ENCODE measurements around the gene TEN1.

TEN1 gene

DNA sequence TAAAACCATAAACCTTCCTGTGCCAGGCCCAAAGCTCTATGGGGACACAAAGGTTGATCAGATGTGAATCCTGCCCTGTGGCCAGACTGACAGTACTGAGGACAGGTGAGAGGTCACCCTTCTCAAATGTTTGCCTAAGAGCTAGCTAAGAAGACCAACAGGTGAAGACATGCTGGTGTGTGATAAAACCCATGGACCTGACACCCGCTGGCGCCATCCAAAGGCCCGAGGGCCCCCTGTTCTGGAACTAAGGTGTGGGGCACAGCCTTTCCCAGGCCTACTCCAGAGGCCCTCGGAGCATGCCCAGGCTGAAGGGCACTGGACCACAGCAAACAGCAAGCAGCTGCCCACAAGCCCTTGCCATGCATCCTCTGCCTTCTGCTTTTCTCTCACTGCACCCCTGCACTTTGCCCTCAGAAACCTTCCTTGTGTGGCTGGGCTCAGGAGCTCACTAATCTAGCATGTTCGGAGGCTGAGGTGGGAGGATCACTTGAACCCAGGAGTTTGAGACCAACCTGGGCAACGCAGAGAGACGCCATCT, 16.4 kb downstream of the TEN1 start:
- no peaks in the 10 kb centered on the region for H3K27me3 ChIP-seq (ENCODE audit: low read length)
- no peaks in the 10 kb centered on the region for H3K36me3 ChIP-seq (ENCODE audit: low read length)
- no peaks in the 10 kb centered on the region for H4K20me1 ChIP-seq (ENCODE audit: low read depth, low read length)
- no peaks in the 10 kb centered on the region for H3K9me2 ChIP-seq (replicated peaks; ENCODE audit: insufficient read depth, low read length)
- H2AFZ ChIP-seq (ENCODE audit: low read depth, low read length, severe bottlenecking), result no peak overlapping the region
- no peak overlapping the region for H3K9ac ChIP-seq (ENCODE audit: low read length)
- H3K9me3 ChIP-seq (ENCODE audit: insufficient read depth, low read length), result no peaks in the 10 kb centered on the region
- H3K27ac ChIP-seq (ENCODE audit: low read depth, low read length), result no peak overlapping the region
- no peak overlapping the region for H3K4me3 ChIP-seq (ENCODE audit: insufficient read depth, low read length, poor library complexity, severe bottlenecking)
- no peaks in the 10 kb centered on the region for H3F3A ChIP-seq (ENCODE audit: insufficient read depth)
- no peaks in the 10 kb centered on the region for H3K79me2 ChIP-seq (ENCODE audit: insufficient read depth, low read length)
- H3K4me2 ChIP-seq (ENCODE audit: low read depth, low read length, poor library complexity, severe bottlenecking), result no peak overlapping the region
- TF ChIP-seq EZH2phosphoT487 (conservative IDR thresholded peaks at IDR 0.05; ENCODE audit: low read length), result no peak
- TF ChIP-seq, protein P1, sequence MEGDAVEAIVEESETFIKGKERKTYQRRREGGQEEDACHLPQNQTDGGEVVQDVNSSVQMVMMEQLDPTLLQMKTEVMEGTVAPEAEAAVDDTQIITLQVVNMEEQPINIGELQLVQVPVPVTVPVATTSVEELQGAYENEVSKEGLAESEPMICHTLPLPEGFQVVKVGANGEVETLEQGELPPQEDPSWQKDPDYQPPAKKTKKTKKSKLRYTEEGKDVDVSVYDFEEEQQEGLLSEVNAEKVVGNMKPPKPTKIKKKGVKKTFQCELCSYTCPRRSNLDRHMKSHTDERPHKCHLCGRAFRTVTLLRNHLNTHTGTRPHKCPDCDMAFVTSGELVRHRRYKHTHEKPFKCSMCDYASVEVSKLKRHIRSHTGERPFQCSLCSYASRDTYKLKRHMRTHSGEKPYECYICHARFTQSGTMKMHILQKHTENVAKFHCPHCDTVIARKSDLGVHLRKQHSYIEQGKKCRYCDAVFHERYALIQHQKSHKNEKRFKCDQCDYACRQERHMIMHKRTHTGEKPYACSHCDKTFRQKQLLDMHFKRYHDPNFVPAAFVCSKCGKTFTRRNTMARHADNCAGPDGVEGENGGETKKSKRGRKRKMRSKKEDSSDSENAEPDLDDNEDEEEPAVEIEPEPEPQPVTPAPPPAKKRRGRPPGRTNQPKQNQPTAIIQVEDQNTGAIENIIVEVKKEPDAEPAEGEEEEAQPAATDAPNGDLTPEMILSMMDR (IDR thresholded peaks at IDR 0.05; ENCODE audit: insufficient read depth, low read length, poor library complexity, severe bottlenecking), result no peak

DNA sequence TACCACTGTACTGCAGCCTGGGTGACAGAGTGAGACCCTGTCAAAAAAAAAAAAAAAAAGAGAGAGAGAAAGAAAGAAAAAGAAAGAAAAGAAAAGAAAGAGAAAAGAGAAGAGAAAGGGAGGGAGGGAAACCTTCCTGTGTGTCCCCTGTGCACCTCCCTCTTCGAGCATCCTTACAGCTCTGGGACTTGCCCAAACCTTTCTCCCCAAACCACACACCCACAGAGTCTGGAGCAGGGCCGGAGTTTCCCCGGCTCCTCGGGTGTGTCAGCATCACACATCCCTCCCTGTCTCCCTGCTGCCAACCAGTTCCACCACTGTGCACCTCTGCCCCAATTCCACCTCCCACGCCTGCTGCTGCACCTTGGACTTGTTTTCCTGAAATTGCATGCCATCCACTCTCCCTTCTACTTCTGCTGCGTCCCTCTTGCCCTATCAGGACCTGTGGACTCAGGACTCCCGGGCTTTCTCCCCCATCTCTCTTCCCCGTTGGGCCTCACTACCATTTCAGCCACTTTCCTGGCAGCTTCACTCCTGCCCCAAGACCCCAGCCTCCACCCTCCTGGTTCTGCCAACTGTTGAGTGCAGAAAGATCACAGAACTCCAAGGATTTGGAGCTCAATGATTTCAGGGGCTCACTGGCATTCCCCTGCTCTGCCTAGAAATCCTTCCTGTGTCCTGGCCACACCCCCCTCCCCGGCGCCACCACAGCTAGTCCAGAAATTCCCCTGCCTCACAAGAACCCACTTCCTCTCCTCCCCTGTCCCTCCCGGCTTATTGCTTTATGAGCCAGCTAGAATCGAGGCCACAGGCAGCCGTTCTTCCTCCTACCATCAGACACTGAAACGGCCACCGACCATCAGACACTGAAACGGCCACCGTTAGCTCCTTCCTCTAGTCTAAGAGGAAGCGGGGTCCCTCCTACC, 17.9 kb downstream of the TEN1 start:
- Histone ChIP-seq H3F3A (ENCODE audit: insufficient read depth) (no peaks in the 10 kb centered on the region), H2AFZ (ENCODE audit: low read depth, low read length, severe bottlenecking) (no peak overlapping the region), H3K36me3 (ENCODE audit: low read length) (no peaks in the 10 kb centered on the region), H3K4me2 (ENCODE audit: low read depth, low read length, poor library complexity, severe bottlenecking) (no peak overlapping the region), H4K20me1 (ENCODE audit: low read depth, low read length) (no peaks in the 10 kb centered on the region), H3K4me3 (ENCODE audit: insufficient read depth, low read length, poor library complexity, severe bottlenecking) (no peak overlapping the region), H3K9me3 (ENCODE audit: insufficient read depth, low read length) (no peaks in the 10 kb centered on the region), H3K27ac (ENCODE audit: low read depth, low read length) (no peak overlapping the region), H3K79me2 (ENCODE audit: insufficient read depth, low read length) (no peaks in the 10 kb centered on the region), H3K9ac (ENCODE audit: low read length) (no peak overlapping the region), H3K27me3 (ENCODE audit: low read length) (no peaks in the 10 kb centered on the region), H3K9me2 (replicated peaks; ENCODE audit: insufficient read depth, low read length) (no peaks in the 10 kb centered on the region)
- TF ChIP-seq, protein P1 (IDR thresholded peaks at IDR 0.05; ENCODE audit: insufficient read depth, low read length, poor library complexity, severe bottlenecking), result no peak
- TF ChIP-seq EZH2phosphoT487 (conservative IDR thresholded peaks at IDR 0.05; ENCODE audit: low read length), result no peak

DNA sequence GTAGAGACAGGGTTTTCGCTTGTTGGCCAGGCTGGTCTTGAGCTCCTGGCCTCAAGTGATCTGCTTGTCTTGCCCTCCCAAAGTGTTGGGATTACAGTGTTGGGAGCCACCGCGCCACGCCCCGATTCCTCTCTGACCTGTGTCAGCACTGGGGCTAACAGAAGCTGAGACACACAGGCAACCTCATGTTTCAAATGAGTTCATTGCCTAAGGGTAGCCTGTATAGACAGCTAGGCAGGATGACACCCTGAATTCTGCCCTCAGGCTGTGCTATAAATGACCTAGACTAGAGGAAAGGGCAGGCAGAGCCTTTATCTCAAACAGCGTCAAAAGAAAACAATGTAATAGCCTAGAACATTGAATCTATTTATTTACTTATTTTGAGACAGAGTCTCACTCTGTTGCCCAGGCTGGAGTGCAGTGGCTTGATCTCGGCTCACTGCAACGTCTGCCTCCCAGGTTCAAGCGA, 19.3 kb downstream of the TEN1 start:
- H2AFZ ChIP-seq (ENCODE audit: low read depth, low read length, severe bottlenecking), result no peak overlapping the region
- H3K79me2 ChIP-seq (ENCODE audit: insufficient read depth, low read length), result no peaks in the 10 kb centered on the region
- H3K9me2 ChIP-seq (replicated peaks; ENCODE audit: insufficient read depth, low read length), result no peaks in the 10 kb centered on the region
- no peak overlapping the region for H3K9ac ChIP-seq (ENCODE audit: low read length)
- no peaks in the 10 kb centered on the region for H4K20me1 ChIP-seq (ENCODE audit: low read depth, low read length)
- no peak overlapping the region for H3K27ac ChIP-seq (ENCODE audit: low read depth, low read length)
- H3K27me3 ChIP-seq (ENCODE audit: low read length), result no peaks in the 10 kb centered on the region
- no peak overlapping the region for H3K4me2 ChIP-seq (ENCODE audit: low read depth, low read length, poor library complexity, severe bottlenecking)
- no peaks in the 10 kb centered on the region for H3F3A ChIP-seq (ENCODE audit: insufficient read depth)
- no peak for TF ChIP-seq EZH2phosphoT487 (conservative IDR thresholded peaks at IDR 0.05; ENCODE audit: low read length)
- TF ChIP-seq, protein P1 (IDR thresholded peaks at IDR 0.05; ENCODE audit: insufficient read depth, low read length, poor library complexity, severe bottlenecking), result no peak
- no peak overlapping the region for H3K4me3 ChIP-seq (ENCODE audit: insufficient read depth, low read length, poor library complexity, severe bottlenecking)
- no peaks in the 10 kb centered on the region for H3K9me3 ChIP-seq (ENCODE audit: insufficient read depth, low read length)
- H3K36me3 ChIP-seq (ENCODE audit: low read length), result no peaks in the 10 kb centered on the region

Measured in SU-DHL-6 (cell line).